Right lobe of liver (tissue), 4 donors: ENCODE data around the gene ARHGEF16.

Experiments
- POLR2A ChIP-seq: fragments of 450-650 bp; IDR thresholded peaks from one replicate; pipeline ENCODE4 v1.6.1; 2017; ENCODE audit warnings: antibody characterized with exemption, mild to moderate bottlenecking
- TF ChIP-seq, protein P1 (sequence below), 4 donors: fragments of 200-600 bp in 3 of 4; fragments of 450-650 bp in 1 of 4; IDR thresholded peaks; one replicate each; pipeline versions ENCODE4 v1.5.1 to v1.8.0; 2016 to 2022; ENCODE audit warnings: antibody characterized with exemption in 4 of 4, mild to moderate bottlenecking in 2 of 4
- donor health status: DM: no; HTN: no; CAD: no.
- donor health status: DM: no; HTN: no; CAD: no.
- donor health status: DM: no; HTN: yes; CAD: no.

DNA sequence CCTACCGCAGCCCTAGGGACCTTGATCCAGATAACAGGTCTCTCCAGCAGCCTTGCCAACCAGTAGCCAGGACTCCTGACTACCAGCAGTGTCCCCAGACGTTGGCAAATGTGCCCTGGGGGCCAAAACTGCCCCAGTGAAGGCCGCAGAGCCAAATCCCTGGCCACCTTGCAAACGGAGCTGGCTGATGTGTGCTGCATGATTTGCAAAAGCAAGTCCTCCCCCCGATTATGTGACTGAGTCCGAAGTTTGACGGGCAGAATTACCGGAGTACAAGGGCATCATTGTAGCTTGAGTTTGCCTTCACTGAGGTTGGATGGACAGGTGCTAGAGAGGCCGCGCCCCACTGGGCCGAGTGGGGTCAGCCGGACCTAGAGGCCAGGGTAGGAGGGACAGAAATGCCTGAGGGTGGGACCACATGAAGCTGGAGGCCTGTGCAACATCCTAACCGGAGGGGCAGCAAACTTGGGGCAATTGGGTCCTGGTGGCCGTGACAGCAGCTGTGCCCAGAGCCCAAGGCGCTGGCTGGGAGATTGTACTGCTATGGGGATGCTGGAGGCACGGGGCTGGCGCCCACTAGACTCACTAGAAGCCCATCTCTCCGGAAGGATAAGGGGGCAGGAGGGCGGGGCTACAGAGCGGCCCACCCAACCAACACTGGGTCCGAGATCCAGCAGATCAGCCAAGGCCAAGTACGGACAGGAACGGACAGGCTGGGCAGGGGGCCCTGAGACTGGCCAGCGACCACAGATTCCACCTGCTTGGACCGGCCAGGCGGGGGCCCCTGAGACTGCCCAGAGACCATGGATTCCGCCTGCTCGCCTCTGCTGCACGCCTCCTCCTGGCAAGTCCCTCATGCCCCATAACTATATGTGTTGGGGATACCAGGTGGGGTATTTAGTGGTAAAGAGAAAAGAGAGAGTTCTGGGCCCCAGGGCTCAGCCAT is 2.8 kb downstream of the ARHGEF16 start:
- TF ChIP-seq, protein P1, sequence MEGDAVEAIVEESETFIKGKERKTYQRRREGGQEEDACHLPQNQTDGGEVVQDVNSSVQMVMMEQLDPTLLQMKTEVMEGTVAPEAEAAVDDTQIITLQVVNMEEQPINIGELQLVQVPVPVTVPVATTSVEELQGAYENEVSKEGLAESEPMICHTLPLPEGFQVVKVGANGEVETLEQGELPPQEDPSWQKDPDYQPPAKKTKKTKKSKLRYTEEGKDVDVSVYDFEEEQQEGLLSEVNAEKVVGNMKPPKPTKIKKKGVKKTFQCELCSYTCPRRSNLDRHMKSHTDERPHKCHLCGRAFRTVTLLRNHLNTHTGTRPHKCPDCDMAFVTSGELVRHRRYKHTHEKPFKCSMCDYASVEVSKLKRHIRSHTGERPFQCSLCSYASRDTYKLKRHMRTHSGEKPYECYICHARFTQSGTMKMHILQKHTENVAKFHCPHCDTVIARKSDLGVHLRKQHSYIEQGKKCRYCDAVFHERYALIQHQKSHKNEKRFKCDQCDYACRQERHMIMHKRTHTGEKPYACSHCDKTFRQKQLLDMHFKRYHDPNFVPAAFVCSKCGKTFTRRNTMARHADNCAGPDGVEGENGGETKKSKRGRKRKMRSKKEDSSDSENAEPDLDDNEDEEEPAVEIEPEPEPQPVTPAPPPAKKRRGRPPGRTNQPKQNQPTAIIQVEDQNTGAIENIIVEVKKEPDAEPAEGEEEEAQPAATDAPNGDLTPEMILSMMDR (IDR thresholded peaks at IDR 0.05) = no peak
- no peak for TF ChIP-seq POLR2A
